Stimulated activated CD8-positive, alpha-beta memory T cell treated with anti-CD3 and anti-CD28 coated beads, Interleukin-7, amount 100 ng/mL, for 24 hours (primary cell): Measurements from ENCODE around the gene VPS18.
A peak's percentile ranks its signal among the peaks of the same experiment; 100 is the strongest.

Source experiments
- DNase-seq: peaks from one replicate; pipeline ENCODE4 v3.0.0-alpha.2; 2020; ENCODE audit warnings: low read depth

The VPS18 gene

GRCh38 chr15:40937762-40938535, 43.7 kb downstream of the VPS18 start:
- no peak for DNase-seq

- no peak for DNase-seq
Measured at GRCh38 chr15:40938536-40938870, 44.3 kb downstream of the VPS18 start.

- DNase-seq = no peak
Measured at GRCh38 chr15:40940296-40940801, 46.1 kb downstream of the VPS18 start.

GRCh38 chr15:40941068-40941527, 46.8 kb downstream of the VPS18 start:
- DNase-seq = no peak

- peak; percentile 34 for DNase-seq
Measured at GRCh38 chr15:40941528-40942336, 47.5 kb downstream of the VPS18 start.

- no peak for DNase-seq
Measured at GRCh38 chr15:40942337-40942854, 48.1 kb downstream of the VPS18 start.

GRCh38 chr15:40942878-40943277, 48.6 kb downstream of the VPS18 start:
- DNase-seq = no peak

GRCh38 chr15:40943764-40944365, 49.6 kb downstream of the VPS18 start:
- no peak for DNase-seq

- DNase-seq = no peak
Measured at GRCh38 chr15:40944510-40945296, 50.5 kb downstream of the VPS18 start.

GRCh38 chr15:40948706-40949473, 54.6 kb downstream of the VPS18 start:
- no peak for DNase-seq

GRCh38 chr15:40949756-40950207, 55.5 kb downstream of the VPS18 start:
- DNase-seq = no peak

- DNase-seq = no peak
Measured at GRCh38 chr15:40951764-40952163, 57.5 kb downstream of the VPS18 start.

GRCh38 chr15:40952301-40952900, 58.2 kb downstream of the VPS18 start:
- no peak for DNase-seq

- DNase-seq = peak; percentile 83
Measured at GRCh38 chr15:40952901-40953712, 58.9 kb downstream of the VPS18 start, which contains the start of gene CHAC1. TSS of gene CHAC1 (plus strand) at chr15:40953471. CDS start at chr15:40953584, 113 bp downstream.
